MV-4-11 (cell line): ENCODE measurements around the gene ANKUB1.
"Not testable (repeated sequence)": the region's sequence is repeated elsewhere in the genome, so short reads cannot be mapped to it uniquely, and the experiment has no call there.

ENCODE experiments used
- DNase-seq: peaks from one replicate; lab custom pipeline; 2025; lab: John Stamatoyannopoulos, UW

Gene ANKUB1, protein sequence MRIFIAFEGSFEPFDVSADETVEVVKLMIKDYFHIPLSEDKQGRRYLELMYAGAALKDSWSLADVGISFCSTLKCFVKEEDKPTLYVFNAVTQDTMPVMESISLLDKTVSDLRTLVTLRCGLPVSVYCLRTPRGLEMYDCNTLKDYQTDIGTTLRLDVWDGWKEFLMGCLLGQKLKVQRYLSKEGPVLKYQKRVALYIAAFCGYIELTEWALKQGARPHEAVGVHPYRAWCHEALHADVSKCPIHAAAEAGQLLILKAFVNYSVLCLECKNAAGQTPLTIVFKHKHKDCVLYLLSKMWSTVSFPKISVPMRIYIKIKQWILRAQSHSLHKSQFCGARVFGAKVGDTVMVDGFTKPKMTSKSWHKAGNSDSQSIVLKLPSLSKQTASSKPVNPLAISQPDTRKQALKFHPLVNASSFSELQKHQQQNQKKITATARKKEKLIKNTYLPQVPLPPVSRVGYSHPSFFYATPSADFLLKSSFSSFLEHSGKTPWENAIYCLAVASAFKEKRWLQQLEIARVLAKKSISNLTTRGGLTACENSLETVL

DNA sequence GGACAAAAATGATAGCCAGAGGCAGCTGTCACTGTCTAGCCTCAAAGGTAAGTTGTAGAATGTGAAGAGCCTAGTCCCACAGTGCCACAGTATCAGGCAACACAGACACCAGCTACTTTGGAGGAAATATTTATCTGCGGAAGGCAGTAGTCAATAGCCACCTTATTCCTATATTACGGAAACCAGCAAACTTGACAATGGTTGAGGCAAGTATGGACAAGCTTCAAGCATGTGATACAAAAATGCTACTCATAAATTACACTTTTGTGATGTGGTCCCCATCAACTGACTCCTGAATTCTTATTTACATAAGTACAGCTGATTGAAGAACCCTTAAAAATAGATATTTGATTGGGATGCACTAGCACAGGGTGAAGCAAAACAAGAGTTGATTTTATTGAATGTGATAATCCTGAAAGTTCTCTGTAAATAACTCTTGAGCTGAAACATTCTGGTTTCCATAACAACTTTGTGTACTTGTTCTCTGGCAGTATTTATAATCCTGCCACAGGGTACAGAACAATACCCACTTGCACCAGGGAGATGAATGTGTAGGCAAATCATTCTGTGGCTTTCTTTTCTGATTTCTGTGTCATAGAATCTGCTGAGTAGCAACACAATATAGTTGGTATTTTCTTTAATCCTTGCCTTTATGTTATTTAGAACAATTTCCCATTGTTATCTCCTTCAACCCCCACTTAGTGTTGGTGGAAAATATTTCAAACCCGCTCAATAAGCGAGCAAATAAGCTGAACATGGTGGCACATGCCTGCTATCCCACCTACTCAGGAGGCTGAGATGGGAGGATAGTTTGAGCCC, at the start of gene ANKUB1:
TSS of gene ANKUB1 (minus strand) at position 103 of the 819 bp plus-strand sequence. CDS start 188 bp downstream, outside the sequence.
- no peak for DNase-seq

DNA sequence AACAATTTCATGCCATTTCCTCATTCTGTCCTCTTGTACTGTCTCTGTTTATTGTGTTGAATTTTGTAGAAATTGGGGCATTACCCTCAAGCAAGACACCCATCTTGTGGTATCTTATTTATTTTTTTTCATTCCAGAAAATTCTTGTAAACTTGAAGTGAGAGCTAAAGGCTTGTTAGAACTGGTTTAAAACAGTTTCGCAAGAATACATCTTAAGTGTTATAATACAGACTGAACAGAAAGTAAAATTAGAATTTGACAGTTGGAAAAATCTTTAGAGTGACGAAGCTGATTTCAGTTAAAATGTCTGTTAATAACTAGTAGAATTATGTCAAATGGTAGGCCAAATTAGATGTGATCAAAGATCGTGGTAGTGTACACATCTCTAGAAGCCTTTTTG, 47.5 kb upstream of the ANKUB1 start:
- peak; percentile 71 for DNase-seq

DNA sequence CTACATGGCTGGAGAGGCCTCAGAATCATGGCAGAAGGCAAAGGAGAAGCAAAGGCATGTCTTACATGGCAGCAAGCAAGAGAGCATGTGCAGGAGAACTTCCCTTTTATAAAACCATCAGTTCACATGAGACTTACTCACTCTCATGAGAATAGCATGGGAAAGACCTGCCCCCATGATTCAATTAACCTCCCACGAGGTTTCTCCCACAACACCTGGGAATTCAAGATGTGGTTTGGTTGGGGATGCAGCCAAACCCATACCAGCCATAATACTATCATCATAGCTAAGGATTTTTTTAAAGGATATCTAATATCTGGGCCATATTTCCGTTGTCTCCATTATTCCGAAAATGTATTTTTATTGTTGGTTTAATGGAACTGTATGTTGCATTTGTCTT, 47.1 kb upstream of the ANKUB1 start:
- DNase-seq = not testable (repeated sequence)

DNA sequence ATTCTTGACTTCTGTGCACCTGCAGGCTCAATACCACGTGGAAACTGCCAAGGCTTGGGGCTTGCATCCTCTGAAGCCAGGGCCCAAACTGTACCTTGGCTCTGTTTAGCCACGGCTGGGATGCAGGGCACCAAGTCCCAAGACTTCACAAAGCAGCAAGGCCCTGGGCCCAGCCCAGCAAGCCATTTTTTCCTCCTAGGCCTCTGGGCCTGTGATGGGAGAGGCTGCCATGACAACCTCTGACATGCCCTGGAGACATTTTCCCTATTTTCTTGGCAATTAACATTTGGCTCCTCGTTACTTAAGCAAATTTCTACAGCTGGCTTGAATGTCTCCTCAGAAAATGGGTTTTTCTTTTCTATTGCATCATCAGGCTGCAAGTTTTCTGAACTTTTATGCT, 46.1 kb upstream of the ANKUB1 start:
- not testable (repeated sequence) for DNase-seq

DNA sequence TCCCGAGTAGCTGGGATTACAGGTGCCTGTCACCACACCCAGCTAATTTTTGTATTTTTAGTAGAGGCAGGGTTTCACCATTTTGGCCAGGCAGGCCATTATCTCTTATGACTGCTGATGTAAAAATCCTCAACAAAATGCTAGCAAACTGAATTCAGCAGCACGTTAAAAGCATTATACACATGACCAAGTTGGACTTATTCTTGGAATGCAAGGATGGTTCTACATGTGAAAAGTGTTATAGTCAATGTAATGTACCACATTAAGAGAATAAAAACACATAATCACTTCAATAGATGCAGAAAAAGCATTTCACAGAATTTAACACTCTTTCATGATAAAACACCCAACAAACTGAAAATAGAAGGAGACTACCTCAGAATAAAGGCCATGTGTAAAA, 40.9 kb upstream of the ANKUB1 start:
- DNase-seq = no peak

DNA sequence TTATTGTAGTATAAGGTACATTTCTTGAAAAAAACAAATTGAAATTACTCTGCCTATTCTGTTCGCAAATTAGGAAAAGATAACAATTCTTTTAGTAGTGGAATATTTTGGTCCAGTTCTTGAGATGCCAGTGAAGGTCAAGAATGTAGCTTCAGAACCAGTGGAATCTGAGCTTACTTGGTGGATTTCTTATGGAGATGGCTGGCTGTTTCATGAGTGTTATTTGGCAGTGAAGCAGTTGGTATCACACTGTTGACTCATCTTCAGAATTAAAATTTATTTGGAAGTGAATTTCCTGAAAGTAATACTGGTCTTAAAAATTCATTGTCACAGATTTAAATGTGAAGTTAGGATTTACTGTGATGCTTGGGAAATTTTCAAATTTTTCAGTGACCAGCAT, 39.7 kb upstream of the ANKUB1 start:
- DNase-seq = no peak

DNA sequence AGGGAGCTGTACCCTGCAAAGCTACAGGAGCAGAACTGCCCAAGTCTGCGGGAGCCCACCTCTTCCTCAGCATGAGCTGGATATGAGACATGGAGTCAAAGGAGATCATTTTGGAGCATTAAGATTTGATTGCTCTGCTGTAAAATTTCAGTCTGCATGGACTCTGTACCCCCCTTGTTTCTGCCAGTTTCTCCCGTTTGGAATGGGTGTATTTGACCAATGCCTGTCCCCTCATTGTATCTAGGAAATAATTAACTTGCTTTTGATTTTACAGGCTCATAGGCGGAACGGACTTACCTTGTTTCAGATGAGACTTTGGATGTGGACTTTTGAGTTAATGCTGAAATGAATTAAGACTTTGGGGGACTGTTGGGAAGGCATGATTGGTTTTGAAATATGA, 39.0 kb upstream of the ANKUB1 start:
- no peak for DNase-seq

DNA sequence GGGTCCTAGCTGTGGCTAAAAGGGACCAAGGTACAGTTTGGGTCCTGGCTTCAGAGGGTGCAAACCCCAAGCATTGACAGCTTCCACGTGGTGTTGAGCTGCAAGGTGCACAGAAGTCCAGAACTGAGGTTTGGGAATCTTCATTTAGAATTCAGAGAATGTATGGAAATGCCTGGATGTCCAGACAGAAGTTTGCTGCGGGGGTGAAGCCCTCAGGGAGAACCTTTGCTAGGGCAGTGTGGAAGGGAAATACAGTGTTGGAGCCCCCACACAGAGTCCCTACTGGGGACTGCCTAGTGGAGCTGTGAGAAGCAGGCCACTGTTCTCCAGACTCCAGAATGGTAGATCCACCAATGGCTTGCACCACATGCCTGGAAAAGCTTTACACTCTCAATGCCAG, 38.5 kb upstream of the ANKUB1 start:
- no peak for DNase-seq

DNA sequence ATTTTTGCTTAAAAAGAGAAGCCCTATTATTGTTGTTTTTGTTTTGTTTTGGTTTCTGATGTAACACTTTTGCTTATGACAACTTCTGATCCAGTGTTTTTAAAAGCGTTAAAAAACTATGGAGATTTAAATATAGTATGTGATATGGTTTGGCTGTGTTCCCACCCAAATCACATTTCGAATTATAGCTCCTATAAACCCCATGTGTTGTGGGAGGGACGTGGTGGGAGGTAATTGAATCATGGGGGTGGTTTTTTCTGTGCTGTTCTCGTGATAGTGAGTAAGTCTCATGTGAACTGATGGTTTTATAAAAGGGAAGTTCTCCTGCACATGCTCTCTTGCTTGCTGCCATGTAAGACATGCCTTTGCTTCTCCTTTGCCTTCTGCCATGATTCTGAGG, 37.3 kb upstream of the ANKUB1 start:
- not testable (repeated sequence) for DNase-seq

DNA sequence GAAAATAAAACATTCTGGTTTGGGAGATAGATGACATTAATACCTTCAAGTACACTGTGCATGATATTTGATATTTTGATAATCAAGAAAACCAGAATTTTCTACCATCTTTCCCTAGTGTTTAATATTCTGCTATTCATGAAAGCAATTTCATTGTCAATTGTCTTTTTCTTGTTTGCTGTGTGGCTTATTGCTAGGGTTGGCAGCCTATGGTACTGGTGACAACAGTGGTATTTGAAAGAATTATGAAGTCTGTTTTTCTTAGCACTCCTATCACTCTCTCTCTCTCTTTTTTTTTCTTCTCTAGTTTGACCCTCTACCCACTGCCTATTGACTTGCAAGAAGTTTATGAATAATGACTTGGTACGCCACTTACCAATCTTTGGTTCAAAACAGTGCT, 36.0 kb upstream of the ANKUB1 start:
- no peak for DNase-seq

DNA sequence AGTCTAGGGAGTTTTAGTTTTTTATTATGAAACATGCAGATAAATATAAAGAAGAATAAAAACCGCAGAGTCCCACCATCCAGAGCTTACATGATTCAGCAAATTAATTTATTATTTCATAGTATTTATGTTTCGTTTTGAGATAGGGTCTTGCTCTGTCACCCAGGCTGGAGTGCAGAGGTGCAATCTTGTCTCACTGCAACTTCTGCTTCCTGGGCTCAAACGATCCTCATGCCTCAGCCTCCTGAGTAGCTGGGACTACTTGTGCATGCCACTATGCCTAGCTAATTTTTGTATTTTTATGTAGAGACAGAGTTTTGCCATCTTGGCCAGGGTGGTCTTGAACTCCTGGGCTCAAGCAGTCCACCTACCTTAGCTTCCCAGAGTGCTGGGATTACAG, 34.3 kb upstream of the ANKUB1 start:
- no peak for DNase-seq

DNA sequence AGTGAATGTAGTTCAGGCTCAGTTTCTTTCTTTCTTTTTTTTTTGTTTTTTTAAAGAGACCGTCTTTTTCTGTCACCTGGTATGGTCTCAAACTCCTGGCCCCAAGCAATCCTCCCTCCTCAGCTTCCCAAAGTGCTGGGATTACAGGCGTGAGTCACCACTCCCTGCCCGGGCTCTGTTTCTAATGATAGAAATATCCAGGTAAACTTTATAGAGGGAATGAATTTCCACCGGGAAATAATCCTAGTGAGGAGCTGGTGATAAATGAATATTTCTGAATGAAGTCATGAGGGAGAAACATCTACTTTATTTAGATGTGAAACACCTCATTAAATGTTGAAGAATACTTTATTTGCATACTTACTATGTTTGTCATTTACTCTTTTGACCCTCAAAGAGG, 27.8 kb upstream of the ANKUB1 start:
- no peak for DNase-seq

DNA sequence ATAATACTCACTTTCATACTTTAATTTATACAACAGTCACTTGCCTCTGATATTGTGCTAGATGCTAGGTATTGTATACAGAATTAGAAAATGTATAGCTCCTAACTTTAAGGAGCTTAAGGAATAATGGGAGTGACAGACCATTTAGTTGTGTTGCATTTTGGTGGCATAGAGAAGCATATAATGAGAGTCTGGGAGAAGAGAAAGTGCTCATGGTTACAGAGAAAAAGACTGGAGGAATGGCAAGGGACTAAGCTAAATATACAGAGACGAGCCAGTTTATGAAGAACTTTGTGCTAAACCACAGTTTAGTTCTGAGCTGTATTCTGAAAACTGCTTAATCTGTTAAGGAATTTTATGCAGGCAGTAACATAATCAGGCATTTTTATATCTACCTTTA, 27.1 kb upstream of the ANKUB1 start:
- DNase-seq = no peak

DNA sequence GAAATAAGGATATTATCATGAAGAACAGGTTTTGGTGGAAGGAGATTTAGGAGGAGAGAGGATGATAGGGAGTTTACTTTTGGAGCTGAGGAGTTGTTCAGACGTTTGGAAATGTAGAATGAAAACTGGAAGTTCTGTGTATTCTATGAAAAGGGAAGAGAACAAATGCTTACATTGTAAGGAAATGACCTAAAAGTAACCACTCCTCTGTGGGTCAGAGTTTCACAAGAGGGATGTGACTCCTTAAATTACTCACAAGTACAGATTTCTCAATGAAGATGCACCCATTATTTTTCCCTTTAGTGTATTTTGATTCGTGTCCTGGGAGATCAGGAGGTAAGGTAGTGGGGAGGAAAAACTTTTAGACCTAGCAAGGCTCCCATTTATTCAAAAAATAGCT, 24.6 kb upstream of the ANKUB1 start:
- DNase-seq = peak; percentile 91

DNA sequence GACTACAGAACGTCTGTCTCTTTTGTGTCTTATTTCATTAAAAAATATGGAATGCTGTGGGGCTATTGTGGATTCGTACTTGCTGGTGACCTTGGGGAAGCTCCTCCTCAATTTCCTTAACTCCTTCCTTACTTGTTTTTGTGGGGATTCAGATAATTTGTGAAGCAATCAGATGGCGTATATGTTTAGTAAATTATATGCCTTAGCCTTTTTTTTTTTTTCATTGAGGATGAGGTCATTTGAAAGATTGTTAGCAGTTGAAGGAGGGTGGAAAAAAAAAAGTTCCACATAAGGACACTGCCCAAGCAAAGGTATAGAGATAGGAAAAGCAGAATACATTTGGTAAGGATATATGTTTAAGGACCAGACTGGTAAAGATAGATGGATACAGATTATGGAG, 24.0 kb upstream of the ANKUB1 start:
- DNase-seq = no peak

DNA sequence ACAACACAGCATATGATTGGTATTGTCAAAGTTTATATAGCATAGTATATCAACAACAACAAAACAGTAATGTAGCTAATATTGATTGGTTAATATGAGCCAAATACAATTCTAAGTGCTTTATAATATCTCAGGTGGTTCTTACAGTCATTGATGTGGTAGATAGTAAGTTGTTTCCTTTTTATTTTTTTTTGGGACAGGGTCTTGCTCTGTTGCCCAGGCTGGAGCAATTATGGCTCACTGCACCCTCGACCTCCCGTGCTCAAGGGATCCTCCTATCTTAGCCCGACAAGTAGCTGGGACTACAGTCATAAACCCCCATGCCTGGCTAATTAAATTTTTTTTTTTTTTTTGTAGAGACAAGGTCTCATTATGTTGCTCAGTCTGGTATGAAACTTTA, 23.4 kb upstream of the ANKUB1 start:
- no peak for DNase-seq

DNA sequence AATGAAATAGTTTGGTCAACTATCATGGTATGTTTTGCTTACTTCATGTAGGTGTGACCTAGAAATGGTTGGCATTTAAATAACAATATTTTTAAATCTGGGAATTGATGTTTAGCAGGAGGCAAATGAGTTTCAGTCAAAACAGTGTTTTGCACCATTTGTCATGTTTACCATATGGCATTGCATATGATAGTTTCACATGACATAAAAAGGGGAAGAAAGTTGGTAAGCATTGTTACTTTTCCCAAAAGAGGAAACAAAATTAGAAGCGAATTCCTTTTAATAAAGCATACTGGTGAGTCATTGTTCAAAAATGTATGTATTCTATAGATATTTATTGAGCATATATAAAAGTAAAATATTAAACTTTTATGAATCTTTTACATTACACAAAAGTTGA, 23.0 kb upstream of the ANKUB1 start:
- peak; percentile 86 for DNase-seq

DNA sequence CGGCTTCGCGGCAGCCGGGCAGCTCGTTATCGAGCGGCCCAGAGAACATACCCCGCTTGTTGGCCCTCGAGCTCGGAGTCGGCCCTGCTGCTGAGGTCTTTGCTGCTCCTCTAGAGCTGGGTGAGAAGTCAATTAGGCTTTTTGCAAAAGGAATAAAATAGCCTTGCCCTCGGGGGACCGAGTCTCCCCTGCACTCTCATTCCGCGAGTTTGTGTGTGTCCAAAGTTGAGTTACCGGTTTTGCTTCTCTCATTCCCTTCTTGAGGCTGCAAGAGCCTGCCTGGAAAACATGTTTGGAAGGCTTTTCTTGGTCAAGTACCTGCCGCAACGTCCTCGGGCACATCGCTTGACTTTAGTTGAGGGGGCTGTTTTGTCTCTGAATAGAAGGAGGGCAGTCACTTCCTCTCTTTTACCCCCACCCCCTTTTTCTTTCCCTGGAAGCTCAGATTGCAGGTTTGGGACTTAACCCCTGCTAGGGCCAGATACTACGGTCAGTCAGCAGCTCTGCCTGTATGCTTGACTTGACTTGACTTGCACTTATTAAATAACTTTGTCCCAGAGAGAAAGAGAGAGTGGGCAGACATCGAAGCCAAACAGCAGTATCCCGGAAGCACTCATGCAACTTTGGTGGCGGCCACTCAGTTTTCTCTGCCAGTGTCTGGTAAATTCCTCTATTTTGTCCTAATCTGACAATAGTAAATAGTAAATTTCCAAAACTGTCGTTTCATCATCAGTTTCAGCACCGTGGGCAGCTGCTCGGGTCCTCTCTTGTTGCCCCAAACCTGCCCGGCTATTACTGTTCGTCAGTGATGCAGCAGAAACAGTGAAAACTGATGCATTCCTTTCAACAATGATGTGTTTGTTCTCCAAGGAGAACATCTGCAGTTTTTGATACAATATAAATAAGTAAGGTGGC, 21.3 kb upstream of the ANKUB1 start:
- DNase-seq = no peak

DNA sequence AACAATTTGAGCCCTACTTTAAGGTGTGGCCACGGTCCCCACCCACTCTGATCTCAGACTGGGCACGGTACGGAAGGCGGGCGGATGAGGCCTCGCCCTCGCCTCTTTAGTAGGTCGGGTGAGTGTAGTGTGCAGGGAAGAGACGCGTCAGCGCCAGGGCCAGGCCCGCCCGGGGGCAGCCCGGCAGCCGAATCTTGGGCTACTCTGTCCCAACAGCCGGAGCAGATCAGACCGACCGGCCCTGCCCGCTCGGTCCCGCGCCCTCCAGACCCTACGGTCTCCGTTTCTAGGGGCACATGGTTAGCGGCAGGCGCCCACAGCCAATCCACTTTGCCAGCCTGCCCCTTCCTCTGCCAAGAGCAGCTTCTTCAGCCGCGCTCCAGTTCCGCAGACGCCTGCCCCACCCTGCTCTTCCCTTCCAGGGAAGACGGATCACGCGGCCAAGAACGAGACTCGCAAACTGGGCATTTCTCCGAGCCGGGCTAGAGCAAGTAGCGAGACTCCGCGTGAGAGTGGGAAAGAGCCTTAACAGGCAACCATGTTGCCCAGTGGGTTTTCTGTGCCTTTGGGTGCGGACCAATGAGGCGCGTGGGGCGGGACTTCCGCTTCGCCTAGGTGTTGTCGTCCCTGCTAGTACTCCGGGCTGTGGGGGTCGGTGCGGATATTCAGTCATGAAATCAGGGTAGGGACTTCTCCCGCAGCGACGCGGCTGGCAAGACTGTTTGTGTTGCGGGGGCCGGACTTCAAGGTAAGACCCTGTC, 20.4 kb upstream of the ANKUB1 start, which contains the start of gene RNF13:
TSS of gene RNF13 (plus strand) at position 610 of the 761 bp plus-strand sequence. CDS start 32,812 bp downstream, outside the sequence.
- DNase-seq = peak; percentile 89

DNA sequence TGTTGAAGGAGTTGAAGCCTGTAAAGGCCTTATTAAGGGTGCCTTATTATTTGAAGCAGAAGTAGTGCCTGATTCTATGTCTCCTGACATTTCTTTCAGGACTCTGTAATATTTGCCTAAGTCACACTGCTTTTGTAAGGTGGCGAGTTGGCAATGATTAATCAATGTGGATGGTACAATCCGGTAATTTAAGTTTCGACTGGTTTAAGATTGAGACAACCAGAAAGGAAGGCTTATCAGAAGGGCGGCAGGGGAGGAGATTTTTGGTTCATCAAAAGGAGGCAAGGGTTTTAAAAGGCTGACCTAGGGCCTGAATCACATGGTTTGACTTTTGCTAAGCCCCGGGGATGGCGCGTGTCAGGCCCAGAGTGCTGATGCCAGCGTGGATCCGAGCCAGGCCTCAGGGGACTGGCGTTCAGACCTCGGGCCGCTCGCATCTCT, 19.8 kb upstream of the ANKUB1 start:
- no peak for DNase-seq

DNA sequence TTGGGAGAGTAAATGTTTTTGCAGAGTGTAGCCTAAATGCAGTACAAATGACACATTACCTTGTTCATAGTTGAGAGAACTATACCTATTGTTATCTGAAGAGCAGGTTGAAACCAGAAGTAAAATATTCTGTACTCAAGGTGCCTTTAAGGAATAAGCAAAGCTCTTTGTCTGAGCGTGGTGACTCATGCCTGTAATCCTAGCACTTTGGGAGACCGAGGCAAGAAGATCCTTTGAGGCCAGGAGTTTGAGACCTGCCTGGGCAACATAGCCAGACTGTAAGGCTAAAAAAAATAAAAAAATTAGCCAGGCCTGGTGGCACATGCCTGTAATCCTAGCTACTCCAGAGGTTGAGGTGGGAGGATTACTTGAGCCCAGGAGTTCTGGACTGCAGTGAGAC, 18.5 kb upstream of the ANKUB1 start:
- no peak for DNase-seq
